Adipose tissue (tissue), 3 donors: ENCODE data around the gene CALR3. TPM values are rescaled to one million over a fixed set of nuclear protein-coding genes. Genes with fewer than 3 reads are reported as not detected.

Experiments used
- H3K27ac ChIP-seq: one replicate; pipeline ENCODE4 v1.5.1; 2013; ENCODE audit warnings: low read depth, low read length
- WGBS, 3 donors: extraction: QIAGEN DNeasy Blood & Tissue Kit; methylation state at CpG; one replicate each; pipeline ENCODE4 v1.1.7; 2013; 5-methylcytosine and 5-hydroxymethylcytosine counted together
- polyA plus RNA-seq, 3 donors: library from polyadenylated mRNA; stranded (reverse); fragments of 200-250 nt; gene quantifications; one replicate each; pipeline ENCODE4 v1.2.3, GENCODE V29; 2013
- donor health status: healthy with polysubstance abuse.
- donor health status: Bipolar disorder and iron deficiency.
- donor health status: healthy.

Gene CALR3
- polyA plus RNA-seq, 3 donors, result not detected

DNA sequence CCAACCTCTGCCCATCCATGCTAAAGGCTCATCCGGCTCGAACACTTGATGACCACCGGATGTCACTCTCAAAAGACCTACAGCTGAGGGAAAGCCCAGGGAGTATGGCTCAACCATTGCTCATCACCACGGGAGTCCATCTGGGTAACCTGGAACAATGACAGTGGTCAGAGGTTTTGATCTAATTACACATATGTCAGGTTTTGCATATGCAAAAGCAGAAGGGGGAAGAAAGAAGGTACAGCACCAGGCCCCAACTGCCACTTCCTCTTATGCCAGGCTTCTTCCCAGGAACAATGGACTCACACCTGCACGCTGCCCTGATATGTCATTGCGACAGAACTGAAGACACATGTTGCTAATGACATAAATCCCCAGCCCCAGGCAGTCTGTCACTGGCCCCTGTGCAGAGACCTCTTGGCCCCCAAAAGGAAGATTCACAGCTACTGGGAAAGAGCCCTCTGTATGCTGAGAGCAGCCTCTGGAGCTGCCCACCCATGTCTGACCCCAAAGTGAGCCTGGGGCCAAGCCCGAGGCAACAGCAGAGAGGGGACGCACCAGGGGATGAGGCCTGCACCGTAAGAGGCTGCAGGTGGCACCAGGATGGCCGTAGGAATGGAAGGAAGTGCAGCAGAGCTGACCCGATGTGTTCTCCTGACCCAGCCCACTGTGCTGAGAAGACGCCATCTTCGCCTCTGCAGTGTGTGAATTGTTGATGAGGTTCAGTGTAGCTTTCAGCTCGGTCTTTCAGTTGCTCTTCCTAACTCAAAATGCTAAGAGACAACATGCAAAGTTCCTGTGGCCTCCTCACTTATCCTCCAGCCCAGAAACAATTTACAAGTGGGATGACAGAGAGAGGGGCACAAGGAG is 50.5 kb downstream of the CALR3 start:
- WGBS, 3 donors, result 65 to 83% (median 67%) methylated on average over 14 of the region's 14 CpGs
- H3K27ac ChIP-seq, result no peak overlapping the region

DNA sequence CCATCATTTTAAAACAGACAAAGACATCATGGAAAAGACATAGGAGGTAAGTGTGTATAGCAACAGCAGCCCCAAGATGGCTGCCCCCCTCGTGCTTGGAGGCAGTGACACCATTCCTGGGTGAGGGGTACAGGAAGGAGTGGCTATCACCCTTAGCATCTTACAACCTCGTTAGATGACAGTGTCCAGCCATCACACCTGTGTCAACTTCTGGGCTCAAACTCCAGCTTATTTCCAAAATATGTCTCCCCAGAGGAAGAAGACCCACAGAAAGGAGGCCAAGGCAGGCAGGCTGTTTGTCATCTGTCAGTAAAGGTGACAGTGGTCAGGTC is 51.7 kb downstream of the CALR3 start:
- WGBS, 3 donors, result 56 to 68% (median 64%) methylated on average over 2 of the region's 2 CpGs
- H3K27ac ChIP-seq, result no peak overlapping the region

DNA sequence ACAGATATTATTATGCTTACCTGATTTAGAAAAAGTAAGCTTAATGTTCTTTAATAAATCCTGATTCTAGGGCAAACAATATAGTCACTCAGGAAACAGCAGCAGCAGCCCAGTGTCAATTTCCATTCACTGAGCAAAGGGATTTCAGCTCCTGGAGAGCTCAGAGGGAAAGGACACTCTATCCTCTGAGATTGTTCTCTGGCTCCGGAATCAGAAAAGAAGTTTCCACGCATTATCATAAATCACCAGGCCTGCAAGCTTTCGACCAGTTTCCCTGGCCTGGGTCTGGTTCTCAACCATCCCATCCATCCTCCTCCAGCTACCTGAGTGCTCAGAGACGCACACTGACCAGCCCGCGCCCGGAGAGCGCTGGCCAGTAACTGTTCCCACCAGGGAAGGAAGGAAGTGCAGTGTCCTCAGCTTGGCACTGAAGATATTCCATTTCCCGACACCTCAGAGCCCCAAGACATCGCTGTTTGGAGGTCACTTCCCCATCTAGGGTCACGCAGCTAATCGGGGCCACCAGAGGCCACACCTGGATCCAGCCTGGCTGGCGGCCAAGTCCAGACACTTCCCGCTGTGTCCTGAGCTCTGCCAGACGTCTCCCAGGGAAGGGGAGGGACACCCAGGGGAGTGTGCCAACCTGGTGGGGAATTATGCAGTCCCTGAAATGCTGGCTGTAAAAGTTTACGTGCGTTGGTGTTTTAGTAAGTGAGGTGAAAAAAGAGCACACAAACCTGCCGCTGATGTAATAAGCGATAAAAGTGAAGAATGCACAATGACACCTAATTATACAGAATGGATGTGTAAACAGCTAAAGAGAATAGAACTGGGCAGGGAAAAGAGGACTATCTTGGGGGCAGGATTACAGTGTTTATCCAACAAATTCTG is 53.3 kb downstream of the CALR3 start:
- no peak overlapping the region for H3K27ac ChIP-seq
- WGBS, 3 donors, result 40 to 51% (median 43%) methylated on average over 19 of the region's 19 CpGs

DNA sequence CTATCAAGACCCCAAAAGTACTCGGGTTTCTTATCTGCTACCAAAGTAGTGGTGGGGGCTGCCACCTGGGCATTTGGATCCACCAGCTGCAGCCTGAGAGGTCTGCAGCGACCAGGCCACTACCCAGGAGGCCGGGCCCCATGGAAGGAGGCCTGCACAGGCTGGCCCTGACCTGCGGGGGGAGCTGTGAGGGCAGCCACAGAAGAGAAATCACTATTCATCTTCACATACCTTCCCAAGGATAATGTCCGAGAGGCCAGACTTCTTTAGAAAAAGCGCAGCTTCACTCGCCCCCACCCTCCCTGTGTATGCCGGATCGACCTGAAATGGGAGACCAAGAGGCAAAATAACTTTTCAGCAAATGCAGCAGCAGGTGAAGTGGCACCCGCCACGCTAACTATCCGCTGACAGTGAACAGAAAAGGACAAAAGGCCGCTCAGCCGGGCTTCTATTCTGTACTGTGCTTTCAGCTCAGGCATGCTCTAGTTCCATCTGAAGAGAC is 54.3 kb downstream of the CALR3 start:
- WGBS, 3 donors, result 81 to 91% (median 90%) methylated on average over 14 of the region's 14 CpGs
- H3K27ac ChIP-seq, result no peak overlapping the region

DNA sequence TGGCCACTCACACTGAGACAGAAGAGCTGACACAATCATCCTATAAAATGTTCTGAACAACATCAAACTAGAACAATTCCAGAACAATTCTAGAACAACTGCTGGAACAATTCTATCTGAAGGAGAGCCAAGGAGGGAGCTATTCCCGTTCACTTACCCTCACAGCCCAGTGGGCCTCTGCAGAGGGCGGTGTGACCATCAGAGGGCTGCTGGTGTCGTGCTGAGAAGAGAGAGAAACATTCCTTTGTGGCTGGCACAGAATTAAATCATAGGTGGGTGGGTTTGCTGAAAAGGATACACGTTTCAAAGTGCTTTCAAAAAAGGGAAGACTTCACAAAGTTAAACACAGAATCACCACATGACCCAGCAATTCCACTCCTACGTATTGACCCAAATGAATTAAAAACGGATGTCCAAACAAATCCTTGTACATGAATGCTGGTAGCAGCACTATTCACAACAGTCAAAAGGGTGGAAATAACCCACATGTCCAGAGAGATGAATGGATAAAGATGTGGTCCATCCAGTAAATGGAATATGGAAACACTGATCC is 59.1 kb downstream of the CALR3 start:
- 73 to 79% (median 77%) methylated on average over 6 of the region's 6 CpGs for WGBS, 3 donors
- H3K27ac ChIP-seq, result no peak overlapping the region

DNA sequence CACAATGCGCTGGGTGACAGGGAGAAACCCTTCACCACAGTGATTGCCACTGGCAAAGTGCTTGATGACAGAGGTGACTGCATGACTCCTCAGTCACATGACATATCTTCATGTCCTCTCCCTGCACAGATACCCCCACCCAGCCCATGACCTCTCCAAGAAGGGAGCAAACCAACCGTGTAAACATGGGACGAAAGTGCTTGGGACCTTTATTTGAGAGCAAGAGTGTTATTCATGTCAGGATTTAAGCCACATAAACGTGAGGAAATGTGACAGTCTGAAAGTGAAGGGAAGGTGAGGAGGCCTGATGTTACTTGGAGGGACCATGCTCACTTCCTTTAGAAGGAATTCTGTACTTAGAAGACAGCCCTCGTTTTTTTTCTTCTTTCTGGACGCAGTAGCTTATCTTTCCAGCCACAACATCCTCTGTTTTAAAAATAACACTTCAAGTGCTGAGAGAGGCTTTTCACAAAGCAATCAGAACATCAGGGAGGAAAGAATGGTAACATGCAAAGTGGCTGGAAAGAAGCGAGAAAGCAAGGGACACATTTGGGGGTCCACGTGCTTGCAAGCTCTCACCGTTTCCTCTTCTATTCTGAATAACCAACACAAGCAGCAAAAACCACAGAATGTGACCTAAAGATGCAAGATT is 59.8 kb downstream of the CALR3 start:
- WGBS, 3 donors, result 36 to 65% (median 47%) methylated on average over 9 of the region's 9 CpGs
- no peak overlapping the region for H3K27ac ChIP-seq

DNA sequence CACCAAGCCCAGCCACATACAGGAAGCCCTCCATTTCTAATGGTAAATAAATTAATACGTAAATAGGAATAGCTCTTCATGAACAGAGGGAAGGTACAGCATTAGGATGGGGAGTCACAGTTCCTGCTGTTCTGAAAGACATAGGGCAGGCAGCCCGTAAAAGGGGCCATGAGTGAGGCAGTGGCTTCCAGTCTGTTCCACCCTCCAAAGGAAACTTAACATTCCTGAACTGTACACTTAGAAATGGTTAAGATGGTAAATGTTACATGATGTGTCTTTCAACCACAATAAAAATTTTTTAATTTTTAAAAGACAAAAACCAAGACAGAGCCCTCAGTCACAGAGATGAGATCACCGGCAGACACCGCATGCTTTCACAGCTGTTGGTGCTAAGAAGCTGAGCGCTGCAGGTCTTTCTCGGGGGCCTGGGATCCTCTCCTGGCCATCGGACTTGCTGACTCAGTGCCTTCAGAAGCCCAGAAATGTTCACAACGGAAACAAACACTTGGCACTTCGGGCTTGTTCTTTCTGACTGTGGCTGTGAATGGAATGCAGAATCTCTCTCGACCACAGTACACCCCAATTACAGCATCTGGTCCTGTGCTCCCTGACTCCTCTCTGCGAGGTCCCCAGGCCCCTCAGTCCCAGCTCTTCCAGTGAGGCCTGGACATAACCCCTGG is 60.6 kb downstream of the CALR3 start:
- 41 to 78% (median 52%) methylated on average over 11 of the region's 11 CpGs for WGBS, 3 donors
- H3K27ac ChIP-seq, result no peak overlapping the region

DNA sequence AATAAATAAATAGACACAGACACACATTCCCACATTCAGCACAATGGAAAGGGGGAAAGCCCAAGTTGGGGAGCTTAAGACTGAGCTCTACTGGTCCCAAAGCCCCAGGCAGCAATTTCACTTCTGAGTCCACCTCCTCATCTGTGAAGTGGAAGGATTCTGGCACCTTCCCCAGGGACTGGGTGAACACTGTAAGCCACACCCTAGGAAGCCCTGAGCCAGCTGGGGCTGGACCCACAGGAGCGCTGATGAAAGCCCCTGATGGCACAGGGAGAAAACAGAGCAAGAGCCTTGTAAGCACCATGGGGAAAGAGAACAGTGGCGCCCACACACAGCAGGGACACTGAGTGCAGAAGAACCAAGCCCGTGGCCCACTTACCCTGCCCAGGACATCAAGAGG is 62.0 kb downstream of the CALR3 start:
- 96 to 98% (median 97%) methylated on average over 3 of the region's 3 CpGs for WGBS, 3 donors
- no peak overlapping the region for H3K27ac ChIP-seq

DNA sequence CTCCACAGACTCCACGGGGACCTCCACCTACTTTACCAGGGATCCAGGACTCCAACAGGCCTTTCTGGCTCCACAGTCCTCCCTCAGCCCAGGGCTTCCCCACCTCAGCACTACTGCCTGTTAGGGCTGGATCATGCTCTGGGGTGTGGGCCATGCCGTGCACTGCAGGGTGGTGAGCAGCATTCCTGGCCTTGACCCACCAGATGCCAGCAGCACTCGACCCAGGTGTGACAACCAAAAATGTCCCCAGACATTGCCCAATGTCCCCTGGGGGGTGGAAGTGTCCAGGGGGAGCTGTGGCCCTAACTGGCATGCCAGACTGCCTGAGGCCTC is 66.2 kb downstream of the CALR3 start:
- WGBS, 3 donors, result 87 to 93% (median 92%) methylated on average over 3 of the region's 3 CpGs
- H3K27ac ChIP-seq, result no peak overlapping the region

DNA sequence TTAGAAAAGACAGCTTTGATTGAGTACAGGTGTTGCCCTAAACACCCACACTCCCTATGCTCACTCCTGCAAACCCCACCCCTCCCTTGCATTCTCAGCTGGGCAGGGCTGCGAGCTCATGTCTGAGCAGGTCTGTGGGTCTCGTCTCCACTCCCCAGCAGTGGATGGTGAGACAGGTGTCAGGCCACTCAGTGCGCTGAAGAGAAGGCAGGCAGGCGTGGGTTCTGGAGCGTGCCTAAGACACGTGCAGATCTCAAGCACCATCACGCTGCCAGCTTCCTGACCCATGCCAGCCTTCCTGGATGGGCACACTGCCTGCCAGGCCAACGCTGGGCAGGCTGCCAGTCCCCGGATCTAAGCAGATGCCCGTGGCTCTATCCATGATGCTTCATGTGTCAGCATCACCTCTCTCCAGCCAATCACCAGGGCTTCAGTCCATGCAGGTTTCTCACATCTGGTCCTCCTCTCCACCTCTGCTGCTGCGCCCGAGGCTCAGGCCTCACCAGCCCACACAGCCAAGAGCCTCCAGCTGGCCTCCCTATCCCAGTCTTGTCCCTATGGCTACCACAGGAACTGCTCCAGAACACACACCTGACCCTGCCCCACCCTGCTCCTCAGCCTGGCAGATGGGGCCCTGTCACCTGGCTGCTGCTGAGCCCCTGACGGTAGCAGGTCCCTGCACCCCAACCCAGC is 66.8 kb downstream of the CALR3 start:
- H3K27ac ChIP-seq, result no peak overlapping the region
- WGBS, 3 donors, result 62 to 72% (median 65%) methylated on average over 13 of the region's 13 CpGs

Other genes starting within 250 kb of the CALR3 start
- gene KLF2, start 171.3 kb downstream of the CALR3 start, polyA plus RNA-seq, result 100 to 1,000 TPM in 1 of 3 donors, 10 to 100 TPM in 2; 16.4 to 136 (median 54.7) TPM
- gene EPS15L1, start 24.2 kb downstream of the CALR3 start, polyA plus RNA-seq, result 10 to 100 TPM; 12.9 to 28.0 (median 17.6) TPM
- 1 to 10 TPM; 2.4 to 5.7 (median 3.5) TPM for gene C19orf44, start 227 bp upstream of the CALR3 start, polyA plus RNA-seq
- 10 to 100 TPM; 13.4 to 22.1 (median 14.5) TPM for gene CHERP, start 46.3 kb upstream of the CALR3 start, polyA plus RNA-seq
- gene SLC35E1, start 76.2 kb upstream of the CALR3 start, polyA plus RNA-seq, result 10 to 100 TPM; 17.1 to 26.3 (median 19.9) TPM
- 1 to 10 TPM; 3.0 to 6.2 (median 3.4) TPM for gene MED26, start 132.0 kb upstream of the CALR3 start, polyA plus RNA-seq
- gene SMIM7, start 164.0 kb upstream of the CALR3 start, polyA plus RNA-seq, result 10 to 100 TPM; 69.6 to 96.7 (median 79.3) TPM
- 1 to 10 TPM in 2 of 3 donors, under 1 TPM in 1; 0.90 to 3.5 (median 2.7) TPM for gene TMEM38A, start 165.0 kb upstream of the CALR3 start, polyA plus RNA-seq
- gene NWD1, start 223.7 kb upstream of the CALR3 start, polyA plus RNA-seq, result under 1 TPM; 0.06 to 0.60 (median 0.11) TPM